Neutrophil (primary cell): ENCODE results near the gene PTPRE.

Experiments used
- H3K27ac ChIP-seq: fragments of 200-600 bp; sonication (generic); 2 replicates; pipeline ENCODE4 v1.5.1; 2016; ENCODE audit warnings: mild to moderate bottlenecking, moderate library complexity
- H3K27me3 ChIP-seq: fragments of 200-600 bp; sonication (generic); 2 replicates; pipeline ENCODE4 v1.6.0; 2016; ENCODE audit warnings: mild to moderate bottlenecking
- H3K36me3 ChIP-seq: fragments of 200-600 bp; sonication (generic); 2 replicates; pipeline ENCODE4 v1.5.1; 2017
- H3K4me1 ChIP-seq, 2 experiments: fragments of 200-600 bp in 1 of 2; sonication (generic) in 1 of 2; 1 replicate in 1 of 2; 2 replicates in 1 of 2; pipeline versions ENCODE4 v1.5.1 to v1.6.1; 2013 to 2016; ENCODE audit warnings: low read depth in 1 of 2, low read length in 1 of 2, mild to moderate bottlenecking in 1 of 2, moderate library complexity in 1 of 2; ENCODE audit not compliant: control insufficient read depth in 1 of 2, insufficient read depth in 1 of 2
- H3K4me3 ChIP-seq, 2 experiments: fragments of 200-600 bp in 1 of 2; sonication (generic) in 1 of 2; 1 replicate in 1 of 2; 2 replicates in 1 of 2; pipeline ENCODE4 v1.5.1; 2013 to 2016; ENCODE audit warnings: low read depth in 1 of 2, low read length in 1 of 2, mild to moderate bottlenecking in 1 of 2, moderate library complexity in 1 of 2
- H3K9me3 ChIP-seq: fragments of 200-600 bp; sonication (generic); 2 replicates; pipeline ENCODE4 v1.5.1; 2016
- CTCF ChIP-seq: fragments of 200-600 bp; sonication (generic); IDR thresholded peaks from 2 replicates; pipeline ENCODE4 v1.5.1; 2016; ENCODE audit warnings: antibody characterized with exemption

The PTPRE gene

GRCh38 chr10:127883516-127883915 lies 23.4 kb upstream of the PTPRE start:
- no peaks in the 10 kb centered on the region for H3K9me3 ChIP-seq
- H3K36me3 ChIP-seq = no peaks in the 10 kb centered on the region
- H3K27ac ChIP-seq = no peak overlapping the region
- no peak overlapping the region for H3K4me3 ChIP-seq
- H3K4me1 ChIP-seq = peaks cover 51 to 61% of the 10 kb centered on the region in 2 experiments
- H3K27me3 ChIP-seq = no peaks in the 10 kb centered on the region
- TF ChIP-seq CTCF = no peak

GRCh38 chr10:127884501-127884900 lies 22.4 kb upstream of the PTPRE start:
- H3K36me3 ChIP-seq = no peaks in the 10 kb centered on the region
- H3K27ac ChIP-seq = no peak overlapping the region
- TF ChIP-seq CTCF = no peak

GRCh38 chr10:127886371-127887051 lies 20.4 kb upstream of the PTPRE start:
- TF ChIP-seq CTCF = no peak
- Histone ChIP-seq H3K36me3 (no peaks in the 10 kb centered on the region), H3K9me3 (no peaks in the 10 kb centered on the region), H3K27me3 (no peaks in the 10 kb centered on the region), H3K4me1 (peaks cover 42 to 59% of the 10 kb centered on the region in 2 experiments), H3K27ac (no peak overlapping the region), H3K4me3 (no peak overlapping the region)

More at GRCh38 chr10:127884501-127884900, 22.4 kb upstream of the PTPRE start:
- Histone ChIP-seq H3K4me1 (peaks cover 51 to 61% of the 10 kb centered on the region in 2 experiments), H3K4me3 (no peak overlapping the region), H3K9me3 (no peaks in the 10 kb centered on the region), H3K27me3 (no peaks in the 10 kb centered on the region)

GRCh38 chr10:127887541-127888415 lies 19.1 kb upstream of the PTPRE start:
- H3K9me3 ChIP-seq = no peaks in the 10 kb centered on the region
- no peak overlapping the region for H3K4me3 ChIP-seq
- no peaks in the 10 kb centered on the region for H3K36me3 ChIP-seq
- H3K27ac ChIP-seq = no peak overlapping the region
- peaks cover 29 to 46% of the 10 kb centered on the region in 2 experiments for H3K4me1 ChIP-seq
- no peaks in the 10 kb centered on the region for H3K27me3 ChIP-seq
- TF ChIP-seq CTCF = no peak

- H3K27me3 ChIP-seq = no peaks in the 10 kb centered on the region
- peaks cover 23 to 41% of the 10 kb centered on the region in 2 experiments for H3K4me1 ChIP-seq
- no peaks in the 10 kb centered on the region for H3K36me3 ChIP-seq
- H3K4me3 ChIP-seq = no peak overlapping the region
- peak overlapping the region; percentile 70 for H3K27ac ChIP-seq
- H3K9me3 ChIP-seq = no peaks in the 10 kb centered on the region
- no peak for TF ChIP-seq CTCF
These were observed 18.2 kb upstream of the PTPRE start for GRCh38 chr10:127888521-127889312.
